ENCODE data around the gene NPB. TPM values are rescaled to one million over a fixed set of nuclear protein-coding genes. Genes with fewer than 3 reads are reported as not detected.

NPB gene
- polyA plus RNA-seq, 1 of the 3 experiments (the other 2 are of a cell fraction) = 2.4 TPM

DNA sequence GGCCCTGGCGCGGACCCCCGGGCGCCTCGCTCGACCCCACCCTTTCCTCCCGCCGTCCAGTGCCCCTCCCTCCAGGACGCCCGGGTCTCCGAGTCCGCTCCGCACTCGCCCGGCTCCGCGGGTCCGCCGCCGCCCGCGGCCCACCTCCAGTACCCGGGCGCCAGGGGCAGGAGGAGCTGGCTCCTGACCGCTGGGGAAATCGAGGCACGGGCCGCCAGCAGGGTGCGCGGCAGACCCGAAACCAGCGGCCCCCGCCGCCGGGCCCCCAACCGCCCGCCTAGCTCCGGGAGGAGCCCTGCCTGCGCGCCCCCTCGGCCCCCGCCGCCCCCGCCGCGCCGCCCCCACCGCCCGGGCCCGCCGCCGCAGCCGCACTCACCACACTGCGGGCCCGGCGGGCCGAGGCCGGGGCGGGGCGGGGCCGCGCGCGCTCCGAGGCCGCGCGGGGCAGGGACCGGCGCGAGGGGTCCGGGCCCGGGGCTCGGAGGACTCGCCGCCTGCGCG, 25.2 kb downstream of the NPB start:
- peak overlapping the region; percentile 91 for H3K9ac ChIP-seq
- peak overlapping the region; percentile 72 to 85 for H3K27ac ChIP-seq (ENCODE audit: low read depth in 2 of 2, low read length in 1 of 2)
- POLR2A ChIA-PET = interaction anchor here (0.8 to 5.0 kb wide), 8 partner anchors 10 to 111 kb away, joined by 3 to 34 read pairs (median 4); partner anchors contain the start of genes ALYREF, ANAPC11, DCXR and NPB
- WGBS (ENCODE audit: low lambda C conversion rate) = 4% methylated on average over 44 of the region's 78 CpGs
- H3K27me3 ChIP-seq (ENCODE audit: insufficient read depth) = no peaks in the 10 kb centered on the region
- peaks cover 16% of the 10 kb centered on the region for H3F3A ChIP-seq (replicated peaks; ENCODE audit: insufficient read depth)
- DNase-seq = no peak
- H3K4me3 ChIP-seq (ENCODE audit: low read depth in 2 of 2, low read length in 1 of 2) = peak overlapping the region; percentile 92
- peaks cover 38% of the 10 kb centered on the region for H4K20me1 ChIP-seq (ENCODE audit: insufficient read depth)
- peak overlapping the region; percentile 87 for H3K4me2 ChIP-seq
- TF ChIP-seq RXRA (IDR thresholded peaks at IDR 0.05; ENCODE audit: borderline replicate concordance, low read depth) (no peak), GABPA (IDR thresholded peaks at IDR 0.05; ENCODE audit: low read depth) (no peak), ELF1 (IDR thresholded peaks at IDR 0.05) (no peak), EZH2phosphoT487 (IDR thresholded peaks at IDR 0.05; ENCODE audit: borderline replicate concordance, low read depth) (no peak), TCF12 (IDR thresholded peaks at IDR 0.05) (no peak), SIN3A (IDR thresholded peaks at IDR 0.05; ENCODE audit: borderline replicate concordance, low read depth, low read length) (no peak), MEF2A (IDR thresholded peaks at IDR 0.05; ENCODE audit: borderline replicate concordance, low read depth) (no peak), TAF1 (IDR thresholded peaks at IDR 0.05; ENCODE audit: borderline replicate concordance, low read depth, low read length) (no peak), GATA2 (CRISPR knock-in tag; IDR thresholded peaks at IDR 0.05) (no peak), NFIC (IDR thresholded peaks at IDR 0.05; ENCODE audit: borderline replicate concordance) (no peak), NRF1 (IDR thresholded peaks at IDR 0.05; ENCODE audit: low read depth, low read length) (no peak), FOSL2 (IDR thresholded peaks at IDR 0.05; ENCODE audit: borderline replicate concordance, low read depth) (no peak), FOXJ3 (CRISPR knock-in tag; IDR thresholded peaks at IDR 0.05) (no peak), YY1 (IDR thresholded peaks at IDR 0.05; ENCODE audit: low read depth) (no peak), MXI1 (IDR thresholded peaks at IDR 0.05; ENCODE audit: low read depth, low read length) (no peak)
- TF ChIP-seq, protein P1, sequence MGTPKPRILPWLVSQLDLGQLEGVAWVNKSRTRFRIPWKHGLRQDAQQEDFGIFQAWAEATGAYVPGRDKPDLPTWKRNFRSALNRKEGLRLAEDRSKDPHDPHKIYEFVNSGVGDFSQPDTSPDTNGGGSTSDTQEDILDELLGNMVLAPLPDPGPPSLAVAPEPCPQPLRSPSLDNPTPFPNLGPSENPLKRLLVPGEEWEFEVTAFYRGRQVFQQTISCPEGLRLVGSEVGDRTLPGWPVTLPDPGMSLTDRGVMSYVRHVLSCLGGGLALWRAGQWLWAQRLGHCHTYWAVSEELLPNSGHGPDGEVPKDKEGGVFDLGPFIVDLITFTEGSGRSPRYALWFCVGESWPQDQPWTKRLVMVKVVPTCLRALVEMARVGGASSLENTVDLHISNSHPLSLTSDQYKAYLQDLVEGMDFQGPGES (IDR thresholded peaks at IDR 0.05; ENCODE audit: low read depth, low read length) = no peak
- TF ChIP-seq, protein P2, sequence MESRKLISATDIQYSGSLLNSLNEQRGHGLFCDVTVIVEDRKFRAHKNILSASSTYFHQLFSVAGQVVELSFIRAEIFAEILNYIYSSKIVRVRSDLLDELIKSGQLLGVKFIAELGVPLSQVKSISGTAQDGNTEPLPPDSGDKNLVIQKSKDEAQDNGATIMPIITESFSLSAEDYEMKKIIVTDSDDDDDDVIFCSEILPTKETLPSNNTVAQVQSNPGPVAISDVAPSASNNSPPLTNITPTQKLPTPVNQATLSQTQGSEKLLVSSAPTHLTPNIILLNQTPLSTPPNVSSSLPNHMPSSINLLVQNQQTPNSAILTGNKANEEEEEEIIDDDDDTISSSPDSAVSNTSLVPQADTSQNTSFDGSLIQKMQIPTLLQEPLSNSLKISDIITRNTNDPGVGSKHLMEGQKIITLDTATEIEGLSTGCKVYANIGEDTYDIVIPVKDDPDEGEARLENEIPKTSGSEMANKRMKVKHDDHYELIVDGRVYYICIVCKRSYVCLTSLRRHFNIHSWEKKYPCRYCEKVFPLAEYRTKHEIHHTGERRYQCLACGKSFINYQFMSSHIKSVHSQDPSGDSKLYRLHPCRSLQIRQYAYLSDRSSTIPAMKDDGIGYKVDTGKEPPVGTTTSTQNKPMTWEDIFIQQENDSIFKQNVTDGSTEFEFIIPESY (IDR thresholded peaks at IDR 0.05; ENCODE audit: borderline replicate concordance, low read depth) = no peak
- TF ChIP-seq, protein P3, sequence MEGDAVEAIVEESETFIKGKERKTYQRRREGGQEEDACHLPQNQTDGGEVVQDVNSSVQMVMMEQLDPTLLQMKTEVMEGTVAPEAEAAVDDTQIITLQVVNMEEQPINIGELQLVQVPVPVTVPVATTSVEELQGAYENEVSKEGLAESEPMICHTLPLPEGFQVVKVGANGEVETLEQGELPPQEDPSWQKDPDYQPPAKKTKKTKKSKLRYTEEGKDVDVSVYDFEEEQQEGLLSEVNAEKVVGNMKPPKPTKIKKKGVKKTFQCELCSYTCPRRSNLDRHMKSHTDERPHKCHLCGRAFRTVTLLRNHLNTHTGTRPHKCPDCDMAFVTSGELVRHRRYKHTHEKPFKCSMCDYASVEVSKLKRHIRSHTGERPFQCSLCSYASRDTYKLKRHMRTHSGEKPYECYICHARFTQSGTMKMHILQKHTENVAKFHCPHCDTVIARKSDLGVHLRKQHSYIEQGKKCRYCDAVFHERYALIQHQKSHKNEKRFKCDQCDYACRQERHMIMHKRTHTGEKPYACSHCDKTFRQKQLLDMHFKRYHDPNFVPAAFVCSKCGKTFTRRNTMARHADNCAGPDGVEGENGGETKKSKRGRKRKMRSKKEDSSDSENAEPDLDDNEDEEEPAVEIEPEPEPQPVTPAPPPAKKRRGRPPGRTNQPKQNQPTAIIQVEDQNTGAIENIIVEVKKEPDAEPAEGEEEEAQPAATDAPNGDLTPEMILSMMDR (IDR thresholded peaks at IDR 0.05) = no peak
- TF ChIP-seq, protein P4, sequence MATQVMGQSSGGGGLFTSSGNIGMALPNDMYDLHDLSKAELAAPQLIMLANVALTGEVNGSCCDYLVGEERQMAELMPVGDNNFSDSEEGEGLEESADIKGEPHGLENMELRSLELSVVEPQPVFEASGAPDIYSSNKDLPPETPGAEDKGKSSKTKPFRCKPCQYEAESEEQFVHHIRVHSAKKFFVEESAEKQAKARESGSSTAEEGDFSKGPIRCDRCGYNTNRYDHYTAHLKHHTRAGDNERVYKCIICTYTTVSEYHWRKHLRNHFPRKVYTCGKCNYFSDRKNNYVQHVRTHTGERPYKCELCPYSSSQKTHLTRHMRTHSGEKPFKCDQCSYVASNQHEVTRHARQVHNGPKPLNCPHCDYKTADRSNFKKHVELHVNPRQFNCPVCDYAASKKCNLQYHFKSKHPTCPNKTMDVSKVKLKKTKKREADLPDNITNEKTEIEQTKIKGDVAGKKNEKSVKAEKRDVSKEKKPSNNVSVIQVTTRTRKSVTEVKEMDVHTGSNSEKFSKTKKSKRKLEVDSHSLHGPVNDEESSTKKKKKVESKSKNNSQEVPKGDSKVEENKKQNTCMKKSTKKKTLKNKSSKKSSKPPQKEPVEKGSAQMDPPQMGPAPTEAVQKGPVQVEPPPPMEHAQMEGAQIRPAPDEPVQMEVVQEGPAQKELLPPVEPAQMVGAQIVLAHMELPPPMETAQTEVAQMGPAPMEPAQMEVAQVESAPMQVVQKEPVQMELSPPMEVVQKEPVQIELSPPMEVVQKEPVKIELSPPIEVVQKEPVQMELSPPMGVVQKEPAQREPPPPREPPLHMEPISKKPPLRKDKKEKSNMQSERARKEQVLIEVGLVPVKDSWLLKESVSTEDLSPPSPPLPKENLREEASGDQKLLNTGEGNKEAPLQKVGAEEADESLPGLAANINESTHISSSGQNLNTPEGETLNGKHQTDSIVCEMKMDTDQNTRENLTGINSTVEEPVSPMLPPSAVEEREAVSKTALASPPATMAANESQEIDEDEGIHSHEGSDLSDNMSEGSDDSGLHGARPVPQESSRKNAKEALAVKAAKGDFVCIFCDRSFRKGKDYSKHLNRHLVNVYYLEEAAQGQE (IDR thresholded peaks at IDR 0.05; ENCODE audit: low read depth, low read length) = no peak
- H3K4me1 ChIP-seq (ENCODE audit: control insufficient read depth in 1 of 2, insufficient read depth in 2 of 2, low read depth in 1 of 2, low read length in 1 of 2) = peaks cover 20 to 31% of the 10 kb centered on the region in 2 experiments; a peak in 2 of 4 replicates
- H3K36me3 ChIP-seq (replicated peaks in 1 of 2; ENCODE audit: control insufficient read depth in 1 of 2, insufficient read depth in 2 of 2, low read length in 1 of 2) = peaks cover 1 to 6% of the 10 kb centered on the region in 2 experiments
- peaks cover 50% of the 10 kb centered on the region for H3K79me2 ChIP-seq (ENCODE audit: insufficient read depth)
- H3K9me3 ChIP-seq = no peaks in the 10 kb centered on the region
- no peak overlapping the region for H2AFZ ChIP-seq (ENCODE audit: low read depth)
- no peaks in the 10 kb centered on the region for H3K9me2 ChIP-seq
- CTCF ChIA-PET = interaction anchor here (0.7 to 11.7 kb wide), 22 partner anchors 10 to 110 kb away, joined by 3 to 107 read pairs (median 6); partner anchors contain the start of genes ALYREF, ANAPC11, ARHGDIA and ASPSCR1
